Skin epidermis (tissue), 12 donors: Measurements from ENCODE around the gene DNAJC6.
"Not testable (repeated sequence)": the region's sequence is repeated elsewhere in the genome, so short reads cannot be mapped to it uniquely, and the experiment has no call there.

Experiments used
- H3K27ac ChIP-seq, 21 experiments: fragments of 200-600 bp; sonication (generic) in 11 of 21; one replicate each; pipeline ENCODE4 v1.5.0; 2020; ENCODE audit warnings: mild to moderate bottlenecking in 3 of 21, inconsistent platforms in 2 of 21, moderate library complexity in 2 of 21
- H3K4me3 ChIP-seq, 7 experiments: fragments of 200-600 bp; sonication (generic) in 2 of 7; one replicate each; pipeline ENCODE4 v1.5.0; 2020; ENCODE audit warnings: inconsistent platforms in 2 of 7, mild to moderate bottlenecking in 2 of 7, moderate library complexity in 1 of 7

Gene DNAJC6

DNA sequence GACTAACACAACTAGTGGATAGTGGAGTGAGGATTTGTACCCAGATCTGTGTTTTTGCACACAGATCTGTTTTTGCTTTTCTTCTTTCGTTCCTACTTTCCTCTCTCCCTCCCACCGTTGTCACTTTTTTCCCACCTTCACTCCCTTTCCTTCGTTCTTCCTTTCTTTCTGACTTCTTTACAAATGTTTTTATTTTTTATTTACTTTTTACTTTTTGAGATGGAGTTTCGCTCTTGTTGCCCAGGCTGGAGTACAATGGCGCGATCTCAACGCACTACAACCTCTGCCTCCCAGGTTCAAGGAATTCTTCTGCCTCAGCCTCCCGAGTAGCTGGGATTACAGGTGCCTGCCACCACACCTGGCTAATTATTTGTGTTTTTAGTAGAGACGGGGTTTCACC lies 17.5 kb upstream of the DNAJC6 start:
- not testable (repeated sequence) for H3K27ac ChIP-seq, H3K4me3 ChIP-seq

GRCh38 chr1:65292861-65293593 lies 16.3 kb upstream of the DNAJC6 start:
- no peak overlapping the region for H3K4me3 ChIP-seq
- H3K27ac ChIP-seq, result no peak overlapping the region

DNA sequence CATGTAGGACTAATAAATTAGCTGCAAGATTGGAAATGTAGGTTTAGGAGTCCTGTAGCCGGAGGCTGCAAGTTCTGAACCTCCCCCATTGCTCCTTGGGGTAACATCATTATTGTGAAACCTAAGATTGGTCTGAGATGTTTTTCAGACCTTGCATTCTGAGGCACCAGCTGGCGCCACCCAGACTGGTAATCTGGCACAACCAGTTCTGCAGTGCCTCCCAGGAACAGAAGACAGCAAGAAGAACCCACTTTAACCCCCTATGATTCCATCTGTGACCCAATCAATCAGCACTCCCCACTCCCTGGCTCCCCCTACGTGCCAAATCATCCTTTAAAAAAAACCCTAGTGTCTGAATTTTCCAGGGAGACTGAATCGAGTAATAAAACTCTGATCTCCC lies 11.6 kb upstream of the DNAJC6 start:
- Histone ChIP-seq H3K27ac (no peak overlapping the region), H3K4me3 (no peak overlapping the region)

- Histone ChIP-seq H3K27ac (no peak overlapping the region), H3K4me3 (no peak overlapping the region)
Observed at GRCh38 chr1:65299328-65299727, 10.0 kb upstream of the DNAJC6 start.

GRCh38 chr1:65308781-65309303 lies 501 bp upstream of the DNAJC6 start:
- no peak overlapping the region for H3K27ac ChIP-seq
- peak overlapping the region in 5 of 7 experiments; percentile 12 to 36 (median 16) for H3K4me3 ChIP-seq

DNA sequence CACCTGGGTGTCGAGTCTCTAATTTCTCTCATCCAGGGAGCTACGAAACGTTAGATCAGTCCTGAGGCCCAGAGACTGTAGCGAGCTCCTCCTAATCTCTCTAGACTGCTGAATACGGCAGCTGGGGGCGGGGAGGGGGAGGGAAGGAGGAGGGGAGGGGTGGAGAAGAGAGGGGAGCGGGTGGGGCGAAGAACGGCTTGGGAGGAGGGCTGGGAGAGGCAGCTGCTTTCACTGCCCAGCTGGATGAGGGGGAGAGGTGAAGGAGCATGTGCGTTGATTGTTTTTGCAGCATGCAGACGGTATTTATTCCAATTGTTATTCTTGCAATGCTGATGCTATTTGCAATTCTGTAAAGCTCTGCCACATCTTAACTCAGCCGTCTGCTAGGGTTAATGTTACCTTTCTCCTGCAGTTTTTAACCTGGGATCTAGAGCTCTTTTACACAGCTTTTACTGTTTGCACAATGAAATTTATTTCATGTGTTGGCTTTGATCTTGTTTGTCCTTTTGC lies 790 bp downstream of the DNAJC6 start:
- Histone ChIP-seq H3K4me3 (peak overlapping the region in 4 of 7 experiments; percentile 14 to 36 (median 20)), H3K27ac (no peak overlapping the region)

DNA sequence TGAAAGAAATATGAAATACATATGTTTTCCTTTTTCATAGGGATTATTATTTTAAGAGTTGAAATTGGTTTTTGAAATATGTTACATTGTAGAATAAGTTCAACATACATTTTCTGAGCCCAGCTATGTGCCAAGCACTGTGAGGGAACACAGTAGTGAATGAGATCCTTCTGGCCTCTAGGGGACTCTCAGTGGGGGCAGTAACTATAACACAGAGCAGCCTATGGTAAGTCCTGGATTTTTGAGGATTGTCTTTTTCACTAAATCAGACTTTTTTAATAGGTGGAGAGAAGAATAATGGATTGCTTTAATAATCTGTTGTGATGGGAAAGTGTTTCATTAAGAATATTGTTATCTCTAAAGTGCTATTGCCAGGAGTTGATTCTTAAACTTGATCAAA lies 2.4 kb downstream of the DNAJC6 start:
- no peak overlapping the region for H3K27ac ChIP-seq
- H3K4me3 ChIP-seq, result no peak overlapping the region

DNA sequence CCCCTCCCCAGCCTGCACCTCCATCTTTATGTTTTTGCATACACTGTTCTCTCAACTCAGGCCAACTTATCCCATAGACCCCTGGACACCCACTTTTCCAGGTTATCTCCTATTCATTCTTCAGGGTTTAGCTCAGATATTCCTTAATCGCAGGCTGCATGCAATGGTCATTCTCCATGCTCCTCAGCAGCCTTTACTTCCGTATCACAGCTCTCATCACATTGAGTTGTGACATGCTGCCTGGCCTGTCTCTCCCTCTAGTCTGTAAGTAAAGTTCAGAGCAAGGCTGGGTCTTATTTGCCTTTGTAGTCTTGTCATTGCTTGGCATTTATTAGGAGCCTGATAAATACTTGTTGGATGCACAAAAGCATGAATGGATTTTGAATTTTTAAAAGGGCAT lies 6.9 kb downstream of the DNAJC6 start:
- no peak overlapping the region for H3K27ac ChIP-seq
- H3K4me3 ChIP-seq, result no peak overlapping the region

DNA sequence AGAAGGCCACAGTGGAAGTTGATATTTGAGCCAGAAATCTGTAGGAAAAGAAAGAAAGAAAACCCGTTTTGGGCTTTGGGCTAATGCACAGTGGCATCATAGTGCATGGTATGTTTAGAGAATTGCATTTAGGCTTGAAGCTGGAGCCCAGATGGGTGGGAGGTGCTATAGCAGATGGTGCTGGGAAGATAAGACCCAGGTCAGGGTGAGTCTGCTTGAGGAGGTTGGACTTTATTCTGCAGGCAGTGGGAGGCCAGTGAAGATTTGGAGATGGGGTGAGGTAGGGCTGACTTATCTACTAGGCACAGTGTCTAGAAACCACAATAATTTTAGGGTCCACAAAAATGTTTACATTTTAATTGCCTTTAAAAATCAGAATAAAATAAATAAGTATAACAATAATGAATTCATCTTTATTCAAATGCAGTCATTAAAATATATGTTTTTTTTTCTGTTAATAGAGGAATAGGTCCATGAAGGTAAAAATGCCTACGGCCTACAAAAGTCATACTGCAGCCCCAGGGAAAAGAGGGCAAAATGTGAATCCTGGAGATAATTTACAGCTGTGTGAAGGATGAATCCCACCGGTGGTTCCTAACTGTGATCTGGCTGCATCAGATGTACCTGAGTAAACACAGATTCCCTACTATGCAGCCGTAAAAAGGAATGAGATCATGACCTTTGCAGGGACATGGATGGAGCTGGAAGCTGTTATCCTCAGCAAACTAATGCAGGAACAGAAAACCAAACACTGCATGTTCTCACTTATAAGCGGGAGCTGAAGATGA lies 8.7 kb downstream of the DNAJC6 start:
- H3K4me3 ChIP-seq, result no peak overlapping the region
- H3K27ac ChIP-seq, result no peak overlapping the region

- Histone ChIP-seq H3K27ac (no peak overlapping the region), H3K4me3 (no peak overlapping the region)
Observed at GRCh38 chr1:65319141-65319540, 9.8 kb downstream of the DNAJC6 start.

GRCh38 chr1:65319754-65320153 lies 10.4 kb downstream of the DNAJC6 start:
- Histone ChIP-seq H3K4me3 (no peak overlapping the region), H3K27ac (no peak overlapping the region)

- Histone ChIP-seq H3K4me3 (no peak overlapping the region), H3K27ac (no peak overlapping the region)
Observed at GRCh38 chr1:65321879-65322278, 12.5 kb downstream of the DNAJC6 start.

- Histone ChIP-seq H3K27ac (no peak overlapping the region), H3K4me3 (no peak overlapping the region)
Observed at GRCh38 chr1:65323246-65323645, 13.9 kb downstream of the DNAJC6 start.

- Histone ChIP-seq H3K27ac (no peak overlapping the region), H3K4me3 (no peak overlapping the region)
Observed at GRCh38 chr1:65330021-65330420, 20.7 kb downstream of the DNAJC6 start.

DNA sequence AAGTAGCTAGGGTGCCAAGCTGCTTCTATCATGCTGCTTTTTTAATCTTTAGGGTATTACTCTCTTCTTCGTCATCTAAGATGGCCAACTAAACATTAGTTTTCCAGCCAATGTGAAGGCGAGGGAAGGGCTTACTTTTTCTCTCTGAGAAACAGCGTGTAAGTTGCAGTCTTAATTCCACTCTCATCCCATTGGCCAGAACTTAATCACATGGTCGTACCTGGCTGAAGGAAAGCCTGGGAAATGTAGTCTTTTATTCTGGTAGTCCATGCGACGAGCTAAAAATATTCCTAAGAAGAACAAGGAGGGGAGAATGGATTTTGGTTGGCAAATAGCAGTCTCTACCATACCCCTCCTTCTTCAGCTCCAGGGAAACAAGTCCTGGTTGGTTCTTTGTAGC lies 21.5 kb downstream of the DNAJC6 start:
- Histone ChIP-seq H3K27ac (no peak overlapping the region), H3K4me3 (no peak overlapping the region)

- H3K27ac ChIP-seq, result no peak overlapping the region
- H3K4me3 ChIP-seq, result no peak overlapping the region
Observed at GRCh38 chr1:65332821-65333220, 23.5 kb downstream of the DNAJC6 start.

- no peak overlapping the region for H3K27ac ChIP-seq
- no peak overlapping the region for H3K4me3 ChIP-seq
Observed at GRCh38 chr1:65334081-65334480, 24.7 kb downstream of the DNAJC6 start.

DNA sequence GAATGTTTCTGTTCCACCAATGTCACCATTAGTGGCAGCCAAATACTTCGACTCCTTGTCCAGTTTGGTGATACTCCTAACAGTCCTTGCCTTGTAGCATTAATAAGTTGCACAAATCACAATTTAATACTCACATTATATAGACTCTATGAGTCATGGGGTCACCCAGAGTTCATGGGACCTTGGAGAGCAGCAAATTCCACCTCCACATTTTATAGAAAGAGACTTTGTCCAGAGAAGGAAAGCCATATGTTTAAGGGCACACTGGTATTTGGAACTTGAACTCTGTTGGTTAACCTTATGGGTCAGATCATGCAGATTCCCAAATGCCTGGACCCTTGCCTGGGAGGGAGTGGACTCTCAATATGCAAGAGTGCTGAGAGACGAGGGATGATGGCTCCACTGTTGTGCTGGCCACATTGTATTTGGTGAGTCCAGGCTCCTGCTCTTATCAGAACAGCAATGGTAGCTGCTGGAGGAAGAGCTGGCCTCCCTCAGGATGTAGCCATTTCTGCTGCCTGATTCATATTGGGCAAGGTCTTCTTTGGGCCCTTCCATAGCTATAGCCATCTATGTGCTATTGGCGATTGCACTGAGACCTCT lies 30.6 kb downstream of the DNAJC6 start:
- Histone ChIP-seq H3K27ac (no peak overlapping the region), H3K4me3 (no peak overlapping the region)

- no peak overlapping the region for H3K4me3 ChIP-seq
- H3K27ac ChIP-seq, result no peak overlapping the region
Observed at GRCh38 chr1:65341381-65341780, 32.0 kb downstream of the DNAJC6 start.

DNA sequence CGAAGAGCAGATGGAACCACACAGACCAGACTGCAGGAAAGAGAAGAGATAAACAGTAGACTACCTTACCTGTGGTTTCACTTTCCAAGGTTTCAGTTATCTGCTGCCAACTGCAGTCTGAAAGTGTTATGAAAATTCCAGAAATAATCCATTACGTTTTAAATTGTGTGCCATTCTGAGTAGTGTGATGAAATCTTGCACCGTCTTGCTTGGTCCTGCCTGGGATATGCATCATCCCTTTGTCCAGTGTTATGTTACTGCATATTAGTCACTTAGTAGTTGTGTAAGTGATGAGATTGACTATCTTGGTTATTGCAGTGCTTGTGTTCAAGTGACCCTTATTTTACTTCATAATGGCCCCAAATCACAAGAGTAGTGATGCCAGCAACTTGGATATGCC lies 33.9 kb downstream of the DNAJC6 start:
- H3K4me3 ChIP-seq, result no peak overlapping the region

More for the DNA sequence above, 33.9 kb downstream of the DNAJC6 start:
- no peak overlapping the region for H3K27ac ChIP-seq
